DMS153 (cell line): ENCODE results near the gene ST6GALNAC3.

Source experiments
- DNase-seq: peaks from one replicate; lab custom pipeline; 2025; lab: John Stamatoyannopoulos, UW

The ST6GALNAC3 gene

DNA sequence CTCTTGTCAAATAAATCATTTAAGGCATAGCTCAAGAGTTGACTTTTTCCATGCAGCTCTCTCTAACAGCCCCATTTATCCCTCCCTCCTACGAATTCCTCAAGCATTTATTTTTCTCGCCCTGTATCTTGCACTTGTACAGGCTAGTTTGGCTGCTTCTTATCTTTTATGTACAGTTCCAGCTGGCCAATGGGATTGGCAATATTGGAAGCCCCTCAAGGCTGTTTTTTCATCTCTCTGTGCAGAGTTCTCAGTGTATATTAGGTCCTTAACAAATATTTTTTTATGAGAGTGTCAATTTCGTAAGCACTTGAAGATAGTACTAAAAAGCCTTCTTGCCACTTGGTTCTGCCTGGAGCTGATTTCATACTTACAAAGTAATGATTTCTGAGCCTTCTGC, 356.0 kb downstream of the ST6GALNAC3 start:
- DNase-seq: no peak

DNA sequence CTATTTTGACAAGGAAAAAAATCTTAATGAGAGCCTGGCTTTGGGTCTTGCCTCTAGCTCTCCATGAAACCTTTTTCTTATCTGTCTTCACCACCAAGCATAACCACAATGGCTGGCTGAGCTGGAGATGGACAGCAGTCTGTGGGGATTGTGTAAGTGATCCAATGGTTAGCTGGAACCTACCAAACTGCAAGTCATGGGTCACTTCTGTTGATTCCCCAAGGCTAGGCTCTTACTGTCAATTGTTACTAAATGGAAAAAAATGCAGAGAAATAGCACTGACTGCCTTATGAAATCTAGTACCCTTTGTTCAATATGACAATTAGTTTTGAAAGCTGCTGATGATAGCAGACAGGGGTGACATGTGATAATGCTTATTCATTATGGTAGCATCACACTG, 359.0 kb downstream of the ST6GALNAC3 start:
- no peak for DNase-seq

DNA sequence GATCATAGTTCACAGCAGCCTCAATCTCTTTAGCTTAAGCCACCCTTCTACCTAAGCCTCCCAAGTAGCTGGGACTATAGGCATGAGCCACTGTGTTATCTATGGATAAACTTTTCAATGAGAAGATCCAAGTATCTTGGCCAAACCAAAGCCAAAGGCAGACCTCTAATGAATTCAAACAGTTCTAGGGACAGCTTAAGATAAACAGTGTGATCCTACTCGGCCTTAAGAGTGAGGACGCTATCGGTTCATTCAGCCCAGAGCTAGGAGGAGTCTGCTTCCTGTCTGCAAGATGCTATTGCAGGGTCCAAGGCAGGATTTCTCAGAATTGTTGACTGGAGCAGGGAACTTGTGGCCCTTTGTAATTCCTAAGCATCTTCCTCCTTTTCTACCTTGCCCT, 368.7 kb downstream of the ST6GALNAC3 start:
- DNase-seq: no peak

DNA sequence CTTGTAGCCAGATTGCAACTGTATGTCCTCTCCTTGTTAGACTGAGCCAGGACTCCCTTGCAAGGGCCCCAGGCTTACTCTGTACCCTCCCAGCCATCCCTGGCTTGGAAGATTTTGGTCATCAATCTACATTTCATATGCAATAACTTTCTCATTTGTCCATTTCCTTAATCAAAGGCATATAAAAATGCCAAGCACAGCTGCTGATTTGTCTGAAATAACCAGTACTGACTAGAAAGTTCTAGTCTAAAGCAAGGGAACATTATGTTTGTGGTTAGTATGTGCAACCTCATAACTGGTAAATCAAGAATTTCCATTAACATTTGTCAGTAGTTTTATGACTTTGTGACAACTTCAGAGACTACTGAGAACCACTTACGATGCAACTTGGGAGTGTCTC, 370.2 kb downstream of the ST6GALNAC3 start:
- no peak for DNase-seq

DNA sequence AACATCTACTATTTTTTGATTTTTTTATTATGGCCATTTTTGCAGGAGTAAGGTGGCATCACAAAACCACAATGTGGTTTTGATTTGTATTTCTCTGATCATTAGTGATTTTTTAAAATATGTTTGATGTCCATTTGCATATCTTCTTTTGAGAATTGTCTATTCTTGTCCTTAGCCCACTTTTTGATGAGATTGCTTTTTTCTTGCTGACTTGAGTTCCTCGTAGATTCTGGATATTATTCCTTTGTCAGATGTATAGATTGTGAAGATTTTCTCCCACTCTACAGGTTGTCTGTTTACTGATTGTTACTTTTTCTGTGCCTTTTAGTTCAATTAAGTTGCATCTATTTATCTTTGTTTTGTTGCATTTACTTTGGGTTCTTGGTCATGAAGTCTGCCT, 375.7 kb downstream of the ST6GALNAC3 start:
- no peak for DNase-seq

DNA sequence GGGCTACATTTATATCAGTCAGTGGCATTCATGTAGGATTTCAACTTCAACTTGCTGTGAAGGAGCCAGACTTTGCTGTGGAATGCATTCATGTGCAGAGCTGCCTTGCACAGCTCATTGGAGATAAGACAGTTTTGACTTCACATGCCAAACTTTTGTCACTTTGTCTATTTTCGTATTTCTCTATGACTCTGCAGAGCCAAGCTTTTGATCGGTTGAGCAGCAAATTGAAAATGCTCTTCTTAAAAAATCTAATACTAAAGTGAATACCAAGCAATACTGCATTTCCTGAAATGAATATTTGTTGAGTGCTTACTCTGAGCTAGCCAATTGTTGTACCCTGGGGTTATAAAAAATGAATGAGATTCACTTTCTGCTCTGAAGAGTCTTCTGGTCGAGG, 388.7 kb downstream of the ST6GALNAC3 start:
- DNase-seq: no peak

DNA sequence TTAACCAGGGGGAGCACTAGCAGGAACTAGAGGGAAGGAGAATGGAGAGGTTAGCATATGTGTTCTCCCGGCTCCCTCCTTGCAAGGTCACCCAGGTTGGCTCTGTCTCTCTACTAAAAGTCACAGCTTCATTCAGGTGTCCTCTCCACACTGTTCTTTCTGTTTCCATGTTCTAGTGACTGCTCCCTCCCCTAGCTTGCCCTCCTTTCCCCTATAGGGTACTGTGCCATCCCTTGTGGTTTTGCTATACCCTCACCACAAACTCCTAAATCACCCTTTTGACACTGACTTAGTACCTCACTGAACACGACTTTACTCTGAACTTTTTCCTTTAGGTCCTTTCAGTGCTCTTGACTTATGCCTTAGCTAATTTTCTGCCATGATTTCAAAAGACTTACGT, 389.3 kb downstream of the ST6GALNAC3 start:
- no peak for DNase-seq

DNA sequence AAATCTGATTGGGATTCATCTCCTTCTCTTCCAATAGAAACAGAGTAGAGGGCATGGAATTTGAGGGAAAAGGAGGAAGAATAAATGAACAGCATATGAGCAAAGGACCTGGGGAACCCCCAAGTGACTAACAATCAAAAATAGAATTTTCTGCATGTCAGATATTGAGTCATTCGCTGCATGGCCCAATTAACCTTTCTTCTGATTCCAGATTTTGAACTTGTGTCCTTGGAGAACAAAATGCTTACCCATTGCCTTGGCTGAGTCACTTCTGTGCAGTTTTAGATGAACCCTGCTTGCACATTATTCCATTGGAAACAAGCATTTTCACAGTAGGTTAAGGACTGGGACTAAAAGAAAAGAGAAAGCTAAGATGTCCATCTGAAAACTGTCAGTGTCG, 390.5 kb downstream of the ST6GALNAC3 start:
- no peak for DNase-seq

DNA sequence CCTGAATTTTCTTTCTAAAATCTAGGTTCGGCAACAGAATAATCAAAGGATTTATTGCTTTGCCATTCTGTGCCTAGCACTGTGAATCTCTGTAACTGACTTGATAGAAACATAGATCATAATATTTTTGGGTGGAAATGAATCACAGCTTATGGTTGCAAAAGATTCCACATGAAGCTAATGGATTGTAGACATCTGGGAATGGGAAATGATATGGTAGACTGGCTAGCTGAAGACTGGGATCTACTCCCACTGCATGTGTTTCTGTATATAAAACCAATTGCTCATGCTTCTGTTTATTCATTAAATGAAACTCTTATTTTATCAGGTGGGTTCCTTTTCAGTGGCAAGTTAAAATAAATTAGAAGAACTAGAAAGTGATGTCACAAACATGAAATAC, 395.6 kb downstream of the ST6GALNAC3 start:
- DNase-seq: no peak

DNA sequence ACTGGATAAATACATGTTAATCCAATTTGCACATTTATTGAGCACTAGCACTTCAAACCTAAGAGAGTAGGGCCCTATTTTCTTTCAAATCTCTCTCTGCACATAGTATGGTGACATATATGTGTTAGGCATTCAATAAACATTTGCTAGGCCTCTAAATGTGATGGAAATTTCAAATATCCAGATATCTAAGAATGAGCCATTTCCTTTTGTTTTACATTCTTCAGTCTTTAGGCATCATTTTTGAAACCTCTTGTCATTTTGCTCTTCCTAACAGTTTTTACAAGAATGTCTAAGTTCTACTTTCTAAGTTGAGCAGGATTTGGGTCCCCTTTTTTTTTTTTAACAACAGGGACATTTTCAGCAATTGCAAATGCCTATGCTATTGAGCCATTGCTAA, 397.0 kb downstream of the ST6GALNAC3 start:
- no peak for DNase-seq

DNA sequence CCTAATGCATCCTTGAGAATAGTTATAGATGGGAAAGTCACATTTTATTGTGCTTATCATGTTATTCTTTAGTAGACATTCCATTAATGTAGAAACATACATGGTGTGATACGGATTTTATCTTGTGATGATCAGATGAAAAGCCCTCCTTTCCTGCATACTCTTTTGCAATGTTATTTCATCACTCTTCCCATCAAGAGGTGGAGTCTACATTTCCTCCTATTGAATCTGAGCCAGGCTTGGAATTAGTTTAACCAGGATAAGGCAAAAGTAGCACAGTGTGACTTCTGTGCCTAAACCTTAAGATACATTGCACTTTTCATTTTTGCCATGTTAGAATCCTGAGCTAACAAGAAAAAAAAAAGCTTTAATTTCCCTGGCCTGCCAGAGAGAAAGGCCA, 399.0 kb downstream of the ST6GALNAC3 start:
- DNase-seq: no peak

DNA sequence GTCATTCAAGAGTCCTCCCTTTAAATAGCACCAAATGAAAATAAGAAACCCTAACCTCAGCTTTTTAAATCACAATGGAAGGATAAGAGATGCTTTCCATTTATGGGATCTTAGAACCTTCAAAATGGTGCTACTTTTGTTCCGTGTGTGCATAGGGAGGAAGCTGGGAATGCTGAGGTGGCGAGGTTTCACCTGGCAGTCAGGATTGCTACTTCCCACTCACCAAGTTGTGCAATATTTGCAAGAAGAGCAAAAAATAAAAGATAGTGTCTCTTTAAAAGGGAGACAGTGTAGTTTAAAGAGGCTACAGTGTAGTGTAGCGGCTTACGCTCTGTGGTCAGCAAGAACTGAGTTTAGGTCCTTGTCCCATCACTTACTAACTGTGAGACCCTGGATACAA, 400.4 kb downstream of the ST6GALNAC3 start:
- DNase-seq: no peak

DNA sequence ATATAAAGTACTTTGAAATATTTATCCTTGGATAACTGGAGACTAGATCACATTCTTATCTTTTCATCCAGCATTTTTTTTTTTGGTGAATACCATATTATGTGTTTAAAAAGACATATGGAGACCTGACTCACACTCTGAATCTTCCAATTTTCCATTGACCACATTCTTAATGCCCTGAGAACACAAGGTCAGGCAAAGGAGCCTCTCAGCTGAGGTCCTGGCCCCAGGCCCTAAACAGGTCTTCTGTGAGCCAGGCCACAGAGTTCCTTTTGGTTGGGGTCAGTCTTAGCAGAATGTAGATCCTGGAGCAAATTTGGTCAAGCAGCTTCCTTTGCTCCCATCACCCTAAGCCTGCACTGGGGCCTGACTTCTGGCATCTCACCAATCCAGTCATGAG, 402.6 kb downstream of the ST6GALNAC3 start:
- no peak for DNase-seq

DNA sequence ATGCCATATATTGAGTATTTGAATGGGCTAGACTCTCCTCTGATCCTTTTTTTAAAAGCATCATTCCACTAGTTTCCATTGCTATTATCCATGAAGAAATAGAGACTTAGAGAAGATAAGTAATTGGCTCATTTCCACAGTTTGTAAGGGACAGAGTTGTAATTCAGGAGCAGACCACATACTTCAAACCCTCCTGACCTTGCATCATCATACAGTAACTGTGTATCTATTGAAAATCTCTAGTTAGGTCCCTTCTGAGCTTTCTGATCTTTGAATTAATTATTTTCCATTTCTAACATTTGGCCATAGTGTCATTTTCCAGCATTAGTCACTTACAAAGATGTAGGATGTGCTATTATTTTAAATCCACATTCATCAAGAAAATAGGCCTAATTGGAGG, 406.3 kb downstream of the ST6GALNAC3 start:
- DNase-seq: no peak

DNA sequence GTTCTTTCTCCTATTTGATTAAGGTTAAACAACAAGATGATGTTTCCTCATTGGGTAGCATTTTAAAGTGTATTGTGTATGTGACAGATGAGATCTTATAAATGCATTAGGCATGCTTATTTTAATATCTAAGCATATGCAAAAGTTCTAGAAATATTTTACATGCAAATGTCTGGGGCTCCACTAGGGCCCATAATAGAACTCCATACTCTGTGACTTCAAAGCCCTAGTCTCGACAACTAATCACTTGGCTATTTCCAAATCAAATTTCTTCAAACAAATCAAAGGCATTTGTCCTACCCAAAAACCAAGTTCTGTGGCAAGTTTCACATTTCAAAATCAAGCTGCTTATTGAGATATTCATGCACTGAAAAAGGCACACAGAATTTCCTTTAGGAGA, 407.1 kb downstream of the ST6GALNAC3 start:
- DNase-seq: no peak

DNA sequence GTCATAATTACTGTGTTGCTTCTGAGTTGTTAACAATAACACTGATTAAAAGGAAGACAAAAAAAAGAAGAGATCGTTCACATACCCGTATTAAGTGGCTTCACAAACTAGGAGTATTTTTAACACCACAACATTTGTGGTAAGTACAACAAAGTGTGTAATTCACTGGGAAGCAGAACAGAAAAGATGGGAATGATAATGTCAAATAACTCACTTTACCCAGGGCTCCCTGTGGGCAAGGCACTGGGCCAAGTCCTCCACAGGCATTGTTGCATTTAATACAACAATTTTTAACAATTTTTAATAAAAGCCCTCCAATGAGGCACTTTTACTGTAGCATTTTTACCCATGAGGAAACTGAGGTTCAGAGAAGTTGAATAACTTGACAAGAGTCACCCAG, 407.7 kb downstream of the ST6GALNAC3 start:
- DNase-seq: no peak

DNA sequence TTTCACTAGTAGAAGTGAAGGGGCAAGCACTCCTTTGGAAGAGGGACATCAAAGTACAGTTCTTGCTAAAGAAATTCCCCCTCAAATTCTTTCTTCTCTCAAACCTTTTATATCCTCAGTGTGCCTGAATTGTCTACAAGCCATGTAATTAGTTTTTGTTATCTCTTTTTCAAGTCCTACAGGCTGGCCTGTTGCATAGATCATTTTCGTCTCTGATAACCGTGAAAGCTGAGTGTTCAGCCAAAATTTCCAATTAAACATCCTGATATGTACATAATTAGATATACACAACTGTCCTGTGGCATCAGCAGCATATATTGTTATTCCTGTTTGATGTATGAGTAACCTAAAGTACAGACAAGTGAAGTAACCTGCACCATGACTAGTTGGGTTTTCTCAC, 417.2 kb downstream of the ST6GALNAC3 start:
- no peak for DNase-seq

DNA sequence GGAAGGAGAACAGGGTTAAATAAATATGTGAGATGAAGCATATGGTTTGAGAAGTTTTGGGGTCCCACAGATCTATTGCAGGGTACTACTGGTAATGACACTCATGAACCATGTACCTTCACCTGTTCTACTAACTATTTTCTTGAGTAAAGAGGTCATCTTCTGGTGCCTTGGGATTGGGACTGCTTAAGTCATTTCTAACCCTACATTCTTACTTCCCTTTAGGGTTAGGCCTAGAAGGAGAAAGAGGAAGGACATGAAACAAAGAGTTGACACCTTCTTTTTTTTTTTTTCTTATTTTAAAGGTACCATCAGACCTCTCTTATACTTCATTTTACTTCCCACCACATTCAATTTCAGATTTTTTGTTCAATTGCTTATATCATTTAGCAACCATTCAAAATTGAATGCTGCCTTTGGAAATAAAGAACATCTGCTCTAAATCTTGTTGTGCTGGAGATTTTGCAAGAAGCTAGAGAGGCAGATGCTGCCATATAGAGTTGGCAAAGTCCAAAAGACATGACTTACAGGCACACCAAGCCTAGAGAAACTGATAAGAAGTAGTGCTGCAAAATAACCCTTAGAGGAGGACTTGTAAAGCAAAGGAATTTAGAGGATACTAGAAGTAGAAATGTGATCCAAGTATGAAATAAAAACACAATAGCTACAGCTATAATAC, 418.3 kb downstream of the ST6GALNAC3 start:
- no peak for DNase-seq

DNA sequence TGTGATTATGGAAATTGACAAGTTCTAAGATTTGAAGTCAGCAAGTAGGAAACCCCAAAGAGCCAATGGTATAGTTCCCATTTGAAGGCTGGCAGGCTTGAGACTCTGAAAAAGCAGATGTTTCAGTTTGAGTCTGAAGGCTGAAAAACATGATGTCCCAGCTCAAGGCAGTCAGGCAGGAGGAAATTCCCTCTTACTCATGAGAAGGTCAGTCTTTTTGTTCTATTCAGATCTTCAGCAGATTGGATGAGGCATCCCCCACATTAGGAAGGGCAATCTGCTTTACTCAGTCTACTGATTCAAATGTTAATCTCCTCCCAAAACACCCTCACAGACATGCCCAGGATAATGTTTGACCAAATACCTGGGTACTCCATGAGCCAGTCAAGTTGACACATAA, 420.3 kb downstream of the ST6GALNAC3 start:
- DNase-seq: no peak

DNA sequence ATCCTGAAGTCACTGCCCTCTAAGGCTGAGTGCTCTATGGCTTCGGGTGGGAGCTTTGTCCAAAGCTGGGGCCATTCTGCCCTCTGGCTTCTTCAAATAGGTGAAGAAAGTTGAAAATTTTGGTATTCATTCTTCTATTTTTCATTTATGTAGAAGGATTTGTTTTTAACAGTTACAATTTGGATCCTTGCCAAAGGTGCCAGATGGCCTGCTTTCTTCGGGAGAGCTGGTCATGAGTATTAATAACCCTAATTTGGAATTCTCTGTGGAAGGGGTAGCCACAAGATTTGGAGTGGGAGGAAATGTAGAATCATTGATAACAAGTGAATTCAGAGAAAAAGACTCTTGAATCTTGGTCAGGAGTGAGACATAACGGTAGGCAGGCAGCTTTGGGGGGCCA, 422.3 kb downstream of the ST6GALNAC3 start:
- no peak for DNase-seq

DNA sequence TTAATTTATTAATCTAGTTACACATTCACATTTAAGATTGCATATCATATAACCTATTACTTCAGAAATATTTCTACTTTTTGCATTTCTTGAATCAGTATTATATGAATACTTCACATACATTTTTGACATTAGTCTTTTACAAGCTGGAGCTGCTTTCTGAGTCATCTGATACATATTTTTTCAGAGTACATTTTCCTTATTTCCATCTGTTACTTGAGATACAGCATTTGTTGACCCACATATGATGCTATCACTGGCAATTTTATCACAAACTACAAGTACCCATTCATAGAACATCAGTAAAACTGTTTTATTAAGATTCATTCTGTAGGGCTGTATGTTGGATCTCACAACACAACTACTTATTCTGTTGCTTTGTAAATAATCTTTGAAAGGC, 425.6 kb downstream of the ST6GALNAC3 start:
- no peak for DNase-seq

DNA sequence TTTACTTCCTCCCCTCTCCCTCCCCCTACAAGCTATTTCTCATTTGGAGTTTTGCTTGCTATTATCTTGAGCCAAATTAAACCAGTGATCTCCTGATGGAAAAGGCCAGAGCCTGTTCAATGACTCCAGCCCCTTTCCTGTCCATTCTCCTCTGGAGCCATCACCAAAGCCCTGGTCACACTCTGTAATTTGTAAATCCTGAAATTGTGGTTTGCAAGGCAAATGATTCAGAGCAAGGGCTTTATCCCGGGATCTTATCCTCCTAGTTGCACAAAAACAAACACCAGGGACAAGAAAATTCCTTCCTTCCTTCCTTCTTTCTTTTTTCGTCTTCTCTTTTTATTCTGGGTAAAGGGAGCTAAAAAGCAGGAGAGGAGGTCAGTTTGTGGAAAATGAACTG, 426.6 kb downstream of the ST6GALNAC3 start:
- DNase-seq: no peak

DNA sequence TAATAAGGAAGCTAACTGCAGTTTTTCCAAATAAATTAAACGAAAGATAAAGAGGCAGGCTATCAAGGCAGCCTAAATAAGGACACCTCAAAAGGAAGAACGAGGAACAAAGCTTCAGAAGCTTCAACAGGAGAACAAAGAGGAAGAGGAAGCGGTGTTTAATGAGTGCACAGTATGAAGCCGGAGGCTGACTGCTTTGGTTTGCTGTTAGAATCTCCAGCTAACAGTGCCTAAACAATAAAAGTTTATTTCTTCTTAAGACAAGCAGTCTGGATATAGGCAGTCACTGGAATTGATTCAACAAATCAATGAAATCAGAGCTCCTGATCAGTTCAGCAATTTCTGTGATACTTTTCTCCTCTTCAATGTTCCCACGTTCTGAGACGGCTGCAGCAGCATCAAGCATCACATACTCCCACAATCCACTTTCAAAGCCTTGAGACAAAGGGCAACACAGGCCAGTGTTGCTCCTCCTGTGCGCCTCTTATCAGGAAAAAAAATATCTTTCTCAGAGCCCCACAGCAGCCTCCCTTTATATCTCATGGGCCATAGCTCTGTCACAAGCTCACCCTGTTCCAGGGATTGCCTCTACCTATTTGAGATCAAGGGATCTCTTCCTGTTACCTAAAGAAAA, 427.2 kb downstream of the ST6GALNAC3 start:
- DNase-seq: no peak

DNA sequence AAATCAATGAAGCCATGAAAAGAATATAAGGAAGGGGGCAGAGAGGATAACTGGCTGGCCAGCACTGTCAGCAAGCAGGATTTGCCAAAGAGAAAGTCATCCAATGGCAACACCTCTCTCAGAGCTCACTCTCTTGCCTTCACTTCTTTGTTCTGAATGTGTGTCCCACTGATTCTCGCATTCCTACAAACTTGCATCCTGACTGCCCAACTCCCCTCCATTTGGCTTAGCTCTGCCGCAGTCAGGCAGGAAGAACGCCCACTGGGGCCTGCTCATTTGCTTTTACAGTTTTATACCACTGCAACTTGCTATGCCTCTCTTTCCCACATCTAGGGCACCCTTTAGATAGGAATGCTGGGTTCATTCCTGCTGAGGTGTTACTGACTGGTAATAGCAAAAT, 428.6 kb downstream of the ST6GALNAC3 start:
- DNase-seq: no peak
